Stimulated activated CD8-positive, alpha-beta memory T cell treated with anti-CD3 and anti-CD28 coated beads, Interleukin-12 subunit alpha, Interleukin-12 subunit beta, amount 100 ng/mL, for 24 hours (primary cell): ENCODE data around the gene ZNF609.
"Not testable (repeated sequence)": the region's sequence is repeated elsewhere in the genome, so short reads cannot be mapped to it uniquely, and the experiment has no call there.

Experiments used
- DNase-seq: peaks from one replicate; pipeline ENCODE4 v3.0.0-alpha.2; 2020; ENCODE audit errors: extremely low read depth

Gene ZNF609

GRCh38 chr15:64459066-64459781 lies 1.2 kb upstream of the ZNF609 start:
- DNase-seq, result no peak

GRCh38 chr15:64460724-64461720 lies 644 bp downstream of the ZNF609 start:
- no peak for DNase-seq

- no peak for DNase-seq
Measured at GRCh38 chr15:64461721-64462162, 1.4 kb downstream of the ZNF609 start.

- no peak for DNase-seq
Measured at GRCh38 chr15:64462492-64462891, 2.1 kb downstream of the ZNF609 start.

- no peak for DNase-seq
Measured at GRCh38 chr15:64464276-64465005, 4.1 kb downstream of the ZNF609 start.

- DNase-seq, result no peak
Measured at GRCh38 chr15:64466408-64467141, 6.2 kb downstream of the ZNF609 start.

GRCh38 chr15:64472161-64472560 lies 11.8 kb downstream of the ZNF609 start:
- DNase-seq, result no peak

- no peak for DNase-seq
Measured at GRCh38 chr15:64474846-64475245, 14.5 kb downstream of the ZNF609 start.

- no peak for DNase-seq
Measured at GRCh38 chr15:64476550-64476949, 16.2 kb downstream of the ZNF609 start.

- DNase-seq, result no peak
Measured at GRCh38 chr15:64478863-64479262, 18.5 kb downstream of the ZNF609 start.

GRCh38 chr15:64480891-64481290 lies 20.5 kb downstream of the ZNF609 start:
- DNase-seq, result no peak

- DNase-seq, result no peak
Measured at GRCh38 chr15:64483749-64484148, 23.4 kb downstream of the ZNF609 start.

GRCh38 chr15:64485796-64486195 lies 25.4 kb downstream of the ZNF609 start:
- DNase-seq, result no peak

GRCh38 chr15:64490598-64491259 lies 30.4 kb downstream of the ZNF609 start:
- DNase-seq, result no peak

GRCh38 chr15:64493641-64494040 lies 33.3 kb downstream of the ZNF609 start:
- no peak for DNase-seq

- not testable (repeated sequence) for DNase-seq
Measured at GRCh38 chr15:64495968-64496367, 35.6 kb downstream of the ZNF609 start.

- no peak for DNase-seq
Measured at GRCh38 chr15:64500695-64501395, 40.5 kb downstream of the ZNF609 start.

- no peak for DNase-seq
Measured at GRCh38 chr15:64501396-64501715, 41.0 kb downstream of the ZNF609 start.

GRCh38 chr15:64502151-64502550 lies 41.8 kb downstream of the ZNF609 start:
- no peak for DNase-seq

GRCh38 chr15:64502551-64502950 lies 42.2 kb downstream of the ZNF609 start:
- DNase-seq, result no peak
